ENCODE measurements around the gene NEK5. TPM values are rescaled to one million over a fixed set of nuclear protein-coding genes. Genes with fewer than 3 reads are reported as not detected.
A peak's percentile ranks its signal among the peaks of the same experiment; 100 is the strongest.

The NEK5 gene
- polyA plus RNA-seq, 1 experiment, result 0.04 TPM

DNA sequence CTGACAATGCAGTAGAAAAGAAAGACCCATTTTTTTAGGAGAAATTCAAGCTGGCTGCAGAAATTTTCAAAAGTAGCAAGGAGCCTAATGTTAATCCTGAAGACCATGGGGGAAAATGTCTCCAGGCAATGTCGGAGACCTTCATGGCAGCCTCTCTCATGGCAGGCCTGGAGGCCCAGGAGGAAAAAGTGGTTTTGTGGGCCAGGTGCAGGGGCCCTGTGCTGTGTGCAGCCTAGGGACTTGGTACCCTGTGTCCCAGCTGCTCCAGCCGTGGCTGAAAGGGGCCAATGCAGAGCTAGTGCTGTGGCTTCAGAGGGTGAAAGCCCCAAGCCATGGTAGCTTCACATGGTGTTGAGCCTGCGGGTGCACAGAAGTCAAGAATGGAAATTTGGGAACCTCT is 112.6 kb downstream of the NEK5 start:
- TF ChIP-seq, protein P1, sequence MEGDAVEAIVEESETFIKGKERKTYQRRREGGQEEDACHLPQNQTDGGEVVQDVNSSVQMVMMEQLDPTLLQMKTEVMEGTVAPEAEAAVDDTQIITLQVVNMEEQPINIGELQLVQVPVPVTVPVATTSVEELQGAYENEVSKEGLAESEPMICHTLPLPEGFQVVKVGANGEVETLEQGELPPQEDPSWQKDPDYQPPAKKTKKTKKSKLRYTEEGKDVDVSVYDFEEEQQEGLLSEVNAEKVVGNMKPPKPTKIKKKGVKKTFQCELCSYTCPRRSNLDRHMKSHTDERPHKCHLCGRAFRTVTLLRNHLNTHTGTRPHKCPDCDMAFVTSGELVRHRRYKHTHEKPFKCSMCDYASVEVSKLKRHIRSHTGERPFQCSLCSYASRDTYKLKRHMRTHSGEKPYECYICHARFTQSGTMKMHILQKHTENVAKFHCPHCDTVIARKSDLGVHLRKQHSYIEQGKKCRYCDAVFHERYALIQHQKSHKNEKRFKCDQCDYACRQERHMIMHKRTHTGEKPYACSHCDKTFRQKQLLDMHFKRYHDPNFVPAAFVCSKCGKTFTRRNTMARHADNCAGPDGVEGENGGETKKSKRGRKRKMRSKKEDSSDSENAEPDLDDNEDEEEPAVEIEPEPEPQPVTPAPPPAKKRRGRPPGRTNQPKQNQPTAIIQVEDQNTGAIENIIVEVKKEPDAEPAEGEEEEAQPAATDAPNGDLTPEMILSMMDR (IDR thresholded peaks at IDR 0.05; ENCODE audit: low read depth, low read length), result no peak

DNA sequence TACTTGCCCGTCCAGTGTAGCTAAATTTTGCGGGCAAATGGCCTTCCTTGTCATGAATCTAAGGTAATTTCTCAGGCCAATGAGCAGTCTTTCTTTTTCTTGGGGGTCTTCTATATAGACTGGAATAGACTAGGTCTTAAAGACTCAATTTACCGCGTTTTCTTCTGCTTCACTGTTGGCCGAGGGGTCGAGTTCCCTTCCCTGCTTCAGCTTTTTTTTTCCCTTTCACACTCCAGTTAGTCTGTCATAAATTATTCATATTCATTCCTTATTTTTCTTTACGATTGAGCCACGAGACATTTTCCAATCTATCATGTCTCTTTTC is 116.4 kb downstream of the NEK5 start:
- TF ChIP-seq, protein P1 (IDR thresholded peaks at IDR 0.05; ENCODE audit: low read depth, low read length), result no peak
- peak overlapping the region; percentile 31 for H3K27ac ChIP-seq (ENCODE audit: low read depth, low read length)
- no peak for DNase-seq (ENCODE audit: low read depth, low spot score)
- ChIA-PET CTCF (interaction anchor here (0.8 to 2.6 kb wide), 4 partner anchors 11 to 726 kb away, joined by 3 to 11 read pairs (median 10); partner anchors contain the start of gene VPS36), POLR2A (interaction anchor here (0.6 kb wide), 1 partner anchor 640 kb away, joined by 3 read pairs; the partner anchor contains the start of gene SUGT1)
- H3K4me3 ChIP-seq (ENCODE audit: low read depth, low read length), result peak overlapping the region; percentile 98
- H3K9me3 ChIP-seq (ENCODE audit: control insufficient read depth, insufficient read depth, low read length), result peaks cover 3% of the 10 kb centered on the region; the same call in 1 of the 2 replicates
- H3K27me3 ChIP-seq (ENCODE audit: control insufficient read depth, insufficient read depth, low read length), result peaks cover 17% of the 10 kb centered on the region

More for the DNA sequence above, 112.6 kb downstream of the NEK5 start:
- no peaks in the 10 kb centered on the region for H3K27me3 ChIP-seq (ENCODE audit: control insufficient read depth, insufficient read depth, low read length)
- ChIA-PET CTCF (no interaction called here), POLR2A (no interaction called here)
- no peak overlapping the region for H3K27ac ChIP-seq (ENCODE audit: low read depth, low read length)
- peaks cover 3% of the 10 kb centered on the region; the same call in 1 of the 2 replicates for H3K9me3 ChIP-seq (ENCODE audit: control insufficient read depth, insufficient read depth, low read length)
- no peak overlapping the region for H3K4me3 ChIP-seq (ENCODE audit: low read depth, low read length)
- no peak for DNase-seq (ENCODE audit: low read depth, low spot score)

- POLR2A ChIA-PET, result interaction anchor here (0.6 kb wide), 1 partner anchor 641 kb away, joined by 3 read pairs; the partner anchor contains the start of gene SUGT1
- TF ChIP-seq, protein P1 (IDR thresholded peaks at IDR 0.05; ENCODE audit: low read depth, low read length), result no peak
- Histone ChIP-seq H3K27me3 (ENCODE audit: control insufficient read depth, insufficient read depth, low read length) (peaks cover 18% of the 10 kb centered on the region), H3K9me3 (ENCODE audit: control insufficient read depth, insufficient read depth, low read length) (peaks cover 3% of the 10 kb centered on the region; the same call in 1 of the 2 replicates), H3K27ac (ENCODE audit: low read depth, low read length) (peak within 1 kb of the TSS; percentile 31), H3K4me3 (ENCODE audit: low read depth, low read length) (peak within 1 kb of the TSS; percentile 98)
- peak; percentile 93 for DNase-seq (ENCODE audit: low read depth, low spot score)
- CTCF ChIA-PET, result interaction anchor here (0.8 to 2.6 kb wide), 4 partner anchors 11 to 726 kb away, joined by 3 to 11 read pairs (median 10); partner anchors contain the start of gene VPS36
These were observed 117.0 kb downstream of the NEK5 start, which contains the start of gene ALG11 for GRCh38 chr13:52011632-52012511. Gene ALG11, plus strand, starts transcription at chr13:52012398. Its CDS starts 21 bp downstream, at chr13:52012419.

- H3K27ac ChIP-seq (ENCODE audit: low read depth, low read length), result peak within 1 kb of the TSS; percentile 31
- peaks cover 20% of the 10 kb centered on the region for H3K27me3 ChIP-seq (ENCODE audit: control insufficient read depth, insufficient read depth, low read length)
- POLR2A ChIA-PET, result no interaction called here
- H3K9me3 ChIP-seq (ENCODE audit: control insufficient read depth, insufficient read depth, low read length), result peaks cover 3% of the 10 kb centered on the region; the same call in 1 of the 2 replicates
- CTCF ChIA-PET, result no interaction called here
- TF ChIP-seq, protein P1 (IDR thresholded peaks at IDR 0.05; ENCODE audit: low read depth, low read length), result peak; percentile 25; the same call in 1 of the 2 replicates
- no peak for DNase-seq (ENCODE audit: low read depth, low spot score)
- H3K4me3 ChIP-seq (ENCODE audit: low read depth, low read length), result peak within 1 kb of the TSS; percentile 98
These were observed 117.8 kb downstream of the NEK5 start, which contains the start of gene ATP7B for GRCh38 chr13:52010890-52011631. Gene ATP7B, minus strand, starts transcription at chr13:52011450. Its CDS starts 113 bp downstream, at chr13:52011337.
